Colonic mucosa (tissue), 4 donors: Measurements from ENCODE around the gene GBP1. TPM values are rescaled to one million over a fixed set of nuclear protein-coding genes. Genes with fewer than 3 reads are reported as not detected.

Source experiments
- DNase-seq: peaks from one replicate; pipeline ENCODE4 v3.0.0-alpha.2; 2020
- H3K27ac ChIP-seq: fragments of 200-600 bp; one replicate; pipeline ENCODE4 v1.8.0; 2021
- H3K27me3 ChIP-seq: fragments of 200-600 bp; one replicate; pipeline ENCODE4 v1.8.0; 2021
- H3K36me3 ChIP-seq: fragments of 200-600 bp; one replicate; pipeline ENCODE4 v1.8.0; 2021
- H3K4me1 ChIP-seq: fragments of 200-600 bp; one replicate; pipeline ENCODE4 v1.8.0; 2021; ENCODE audit warnings: mild to moderate bottlenecking
- H3K4me3 ChIP-seq: fragments of 200-600 bp; one replicate; pipeline ENCODE4 v1.8.0; 2021
- H3K9ac ChIP-seq, 2 donors: one replicate each; pipeline ENCODE4 v1.7.0; 2013; ENCODE audit warnings: control low read depth in 2 of 2, low read depth in 2 of 2, low read length in 2 of 2
- H3K9me3 ChIP-seq: fragments of 200-600 bp; one replicate; pipeline ENCODE4 v1.8.0; 2021
- CTCF ChIP-seq: fragments of 200-600 bp; IDR thresholded peaks from one replicate; pipeline ENCODE4 v1.8.0; 2022; ENCODE audit warnings: antibody characterized with exemption, mild to moderate bottlenecking
- intact Hi-C: fragments of 100-400 bp; cut with DNase I; formaldehyde crosslinking; loops from one replicate; pipeline ENCODE4 v1.14.1; 2022
- total RNA-seq, 2 donors: library from RNA; stranded (reverse); fragmentation: NEBNext Ultra II Directional in 1 of 2; extraction: Animal tissue kit (Norgen Biotek cat#: 25700) in 1 of 2; gene quantifications; one replicate each; pipeline ENCODE4 v1.2.1, GENCODE V29; 2021
- donor health status: healthy.
- donor health status: DM: no; HTN: no; CAD: no.
- donor health status: DM: no; HTN: no; CAD: no.

GBP1 gene
- total RNA-seq, 2 donors from 2014 or later = 15.0 to 25.9 TPM

- H3K9ac ChIP-seq = no peak overlapping the region
- H3K36me3 ChIP-seq = no peaks in the 10 kb centered on the region
- no peak for DNase-seq
- intact Hi-C loops = no loop called here
- H3K27me3 ChIP-seq = no peaks in the 10 kb centered on the region
- no peak for TF ChIP-seq CTCF
- H3K9me3 ChIP-seq = no peaks in the 10 kb centered on the region
- H3K27ac ChIP-seq = peak overlapping the region; percentile 19
- no peaks in the 10 kb centered on the region for H3K4me1 ChIP-seq
- peak overlapping the region; percentile 0 for H3K4me3 ChIP-seq
These were observed 5.5 kb upstream of the GBP1 start for GRCh38 chr1:89070509-89070908.

- TF ChIP-seq CTCF = no peak
- no peak for DNase-seq
- Histone ChIP-seq H3K4me1 (no peaks in the 10 kb centered on the region), H3K27ac (peak overlapping the region; percentile 19), H3K36me3 (no peaks in the 10 kb centered on the region), H3K27me3 (no peaks in the 10 kb centered on the region), H3K9me3 (no peaks in the 10 kb centered on the region), H3K4me3 (peak overlapping the region; percentile 0), H3K9ac (no peak overlapping the region)
- intact Hi-C loops = loop anchor here (10.0 kb wide), 1 partner anchor 65 kb away; no protein-coding TSS in a partner anchor
These were observed 4.9 kb upstream of the GBP1 start for GRCh38 chr1:89069951-89070350.

GRCh38 chr1:89068291-89068690 lies 3.3 kb upstream of the GBP1 start:
- H3K27me3 ChIP-seq = no peaks in the 10 kb centered on the region
- no peaks in the 10 kb centered on the region for H3K9me3 ChIP-seq
- intact Hi-C loops = loop anchor here (10.0 kb wide), 1 partner anchor 67 kb away; no protein-coding TSS in a partner anchor
- DNase-seq = no peak
- H3K9ac ChIP-seq = no peak overlapping the region
- no peaks in the 10 kb centered on the region for H3K36me3 ChIP-seq
- H3K27ac ChIP-seq = no peak overlapping the region
- no peak for TF ChIP-seq CTCF
- H3K4me1 ChIP-seq = no peaks in the 10 kb centered on the region
- no peak overlapping the region for H3K4me3 ChIP-seq

GRCh38 chr1:89064632-89065031 lies 376 bp downstream of the GBP1 start:
- H3K4me1 ChIP-seq = no peaks in the 10 kb centered on the region
- intact Hi-C loops = loop anchor here (10.0 kb wide), 1 partner anchor 70 kb away; no protein-coding TSS in a partner anchor
- no peaks in the 10 kb centered on the region for H3K27me3 ChIP-seq
- H3K9me3 ChIP-seq = no peaks in the 10 kb centered on the region
- no peak for DNase-seq
- H3K36me3 ChIP-seq = no peaks in the 10 kb centered on the region
- peak overlapping the region; percentile 85 for H3K27ac ChIP-seq
- peak overlapping the region; percentile 52 to 76 for H3K9ac ChIP-seq
- peak overlapping the region; percentile 50 for H3K4me3 ChIP-seq
- TF ChIP-seq CTCF = no peak

- H3K36me3 ChIP-seq = peaks cover 4% of the 10 kb centered on the region
- H3K27me3 ChIP-seq = no peaks in the 10 kb centered on the region
- no peak for TF ChIP-seq CTCF
- intact Hi-C loops = loop anchor here (10.0 kb wide), 1 partner anchor 72 kb away; no protein-coding TSS in a partner anchor
- H3K9me3 ChIP-seq = no peaks in the 10 kb centered on the region
- H3K9ac ChIP-seq = no peak overlapping the region
- DNase-seq = no peak
- H3K4me3 ChIP-seq = no peak overlapping the region
- no peak overlapping the region for H3K27ac ChIP-seq
- H3K4me1 ChIP-seq = no peaks in the 10 kb centered on the region
These were observed 1.9 kb downstream of the GBP1 start for GRCh38 chr1:89063094-89063493.
